ENCODE results near the gene MED1.
"Not testable (repeated sequence)": the region's sequence is repeated elsewhere in the genome, so short reads cannot be mapped to it uniquely, and the experiment has no call there.

Gene MED1

GRCh38 chr17:39450847-39451581, at the start of gene MED1:
Gene MED1 (minus strand): TSS chr17:39451263. CDS start chr17:39451062, 201 bp downstream.
- DNase-seq, result peak; percentile 100

- DNase-seq, result not testable (repeated sequence)
Measured at GRCh38 chr17:39496921-39497320, 45.9 kb upstream of the MED1 start.

DNA sequence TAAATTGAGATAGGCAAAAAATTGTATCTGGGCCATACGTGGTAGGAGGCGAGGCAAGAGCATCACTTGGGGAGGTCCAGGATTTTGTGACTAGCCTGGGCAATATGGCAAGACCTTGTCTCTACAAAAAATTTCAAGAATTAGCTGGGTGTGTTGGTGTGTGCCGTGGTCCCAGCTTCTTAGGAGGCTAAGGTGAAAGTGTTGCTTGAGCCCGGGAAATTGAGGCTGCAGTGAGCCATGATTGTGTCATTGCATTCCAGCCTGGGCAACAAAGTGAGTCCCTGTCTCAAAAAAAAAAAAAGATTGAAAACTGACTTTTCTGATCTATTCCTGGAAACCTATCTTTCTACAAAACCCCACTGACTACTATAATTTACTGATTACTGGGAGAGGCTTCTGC, 36.9 kb upstream of the MED1 start:
- DNase-seq, result no peak

GRCh38 chr17:39487490-39487889, 36.4 kb upstream of the MED1 start:
- DNase-seq, result not testable (repeated sequence)

DNA sequence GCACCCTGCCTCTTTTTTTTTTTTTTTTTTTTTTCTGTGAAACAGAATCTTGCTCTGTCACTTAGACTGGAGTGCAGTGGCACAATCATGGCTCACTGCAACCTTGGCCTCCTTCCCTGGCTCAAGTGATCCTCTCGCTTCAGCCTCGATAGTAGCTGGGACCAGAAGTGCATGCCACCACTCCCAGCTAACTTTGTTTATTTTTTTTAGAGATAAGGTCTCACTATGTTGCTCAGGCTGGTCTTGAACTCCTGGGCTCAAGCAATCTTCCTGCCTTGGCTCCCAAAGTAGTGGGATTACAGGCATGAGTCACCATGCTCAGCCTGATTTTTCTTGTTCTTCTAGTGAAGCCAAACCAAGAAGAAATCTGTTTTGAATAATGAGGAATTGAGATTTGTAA, 35.2 kb upstream of the MED1 start:
- DNase-seq, result no peak

- no peak for DNase-seq
Measured at GRCh38 chr17:39485555-39485954, 34.5 kb upstream of the MED1 start.

DNA sequence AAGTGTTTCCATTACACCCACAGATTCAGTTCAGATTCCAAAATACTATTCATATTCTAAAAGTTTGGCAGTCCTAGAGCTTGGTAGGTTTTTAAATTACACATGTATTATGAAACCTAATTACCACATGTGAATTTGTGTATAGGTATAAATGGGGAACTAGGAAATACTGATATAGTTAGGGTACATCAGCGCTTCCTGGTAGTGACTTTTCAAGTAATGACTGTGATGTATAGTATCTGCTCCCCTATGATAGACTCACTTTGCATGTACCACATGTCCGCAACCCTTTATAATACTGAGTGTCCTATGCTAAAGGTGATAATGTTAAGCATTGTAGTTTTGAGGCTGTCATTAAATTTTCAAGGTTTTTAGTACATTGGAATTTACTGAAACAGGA, 33.1 kb upstream of the MED1 start:
- DNase-seq, result no peak

DNA sequence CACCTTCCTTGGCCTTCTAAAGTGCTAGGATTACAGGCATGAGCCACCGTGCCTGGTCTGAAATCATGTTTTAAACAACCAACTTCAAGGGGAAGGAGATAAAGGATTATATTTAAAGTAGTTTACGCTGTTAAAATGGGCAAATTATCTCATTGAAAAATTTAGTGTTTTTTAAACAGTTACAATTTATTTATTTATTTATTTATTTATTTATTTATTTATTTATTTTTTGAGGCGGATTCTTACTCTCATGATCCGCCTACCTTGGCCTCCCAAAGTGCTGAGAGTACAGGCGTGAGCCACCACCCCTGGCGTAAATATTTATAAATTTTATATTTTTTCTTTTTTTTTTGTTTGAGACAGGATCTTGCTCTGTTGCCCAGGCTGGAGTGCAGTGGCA, 32.4 kb upstream of the MED1 start:
- DNase-seq, result no peak

GRCh38 chr17:39479631-39480030, 28.6 kb upstream of the MED1 start:
- not testable (repeated sequence) for DNase-seq

DNA sequence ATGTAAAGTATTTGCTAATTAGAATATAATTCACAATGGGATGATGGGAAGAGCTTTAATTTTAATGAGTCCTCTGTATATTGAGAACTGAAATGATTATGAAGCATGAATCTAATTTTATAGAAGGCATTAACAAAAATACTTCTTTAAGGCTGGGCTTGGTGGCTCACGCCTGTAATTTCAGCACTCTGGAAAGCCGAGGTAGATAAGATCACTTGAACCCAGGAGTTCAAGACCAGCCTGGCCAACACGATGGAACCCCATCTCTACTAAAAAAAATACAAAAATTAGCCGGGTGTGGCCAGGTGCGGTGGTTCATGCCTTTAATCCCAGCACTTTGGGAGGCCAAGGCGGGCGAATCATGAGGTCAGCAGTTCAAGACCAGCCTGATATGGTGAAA, 22.2 kb upstream of the MED1 start:
- no peak for DNase-seq

- not testable (repeated sequence) for DNase-seq
Measured at GRCh38 chr17:39468610-39469009, 17.5 kb upstream of the MED1 start.

DNA sequence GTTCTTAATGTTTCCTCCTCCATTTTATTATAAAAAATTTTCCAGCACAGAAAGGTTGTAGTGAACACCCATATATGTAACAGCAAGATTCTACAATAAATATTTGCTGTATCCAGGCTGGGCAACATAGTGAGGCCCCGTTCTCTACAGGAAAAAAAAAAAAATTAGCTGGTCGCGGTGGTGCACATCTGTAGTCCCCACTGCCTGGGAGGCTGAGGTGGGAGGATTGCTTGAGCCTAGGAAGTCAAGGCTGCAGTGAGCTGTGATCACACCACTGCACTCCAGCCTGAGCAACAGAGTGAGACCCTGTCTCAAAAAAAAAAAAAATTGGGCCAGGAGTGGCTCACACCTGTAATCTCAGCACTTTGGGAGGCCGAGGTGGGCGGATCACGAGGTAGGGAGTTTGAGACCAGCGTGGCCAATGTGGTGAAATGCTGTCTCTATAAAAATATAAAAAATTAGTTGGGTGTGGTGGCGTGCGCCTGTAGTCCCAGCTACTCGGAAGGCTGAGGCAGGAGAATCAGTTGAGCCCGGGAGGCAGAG, 13.6 kb upstream of the MED1 start:
- not testable (repeated sequence) for DNase-seq

- no peak for DNase-seq
Measured at GRCh38 chr17:39462631-39463375, 11.7 kb upstream of the MED1 start.

- DNase-seq, result no peak
Measured at GRCh38 chr17:39461926-39462569, 11.0 kb upstream of the MED1 start.

DNA sequence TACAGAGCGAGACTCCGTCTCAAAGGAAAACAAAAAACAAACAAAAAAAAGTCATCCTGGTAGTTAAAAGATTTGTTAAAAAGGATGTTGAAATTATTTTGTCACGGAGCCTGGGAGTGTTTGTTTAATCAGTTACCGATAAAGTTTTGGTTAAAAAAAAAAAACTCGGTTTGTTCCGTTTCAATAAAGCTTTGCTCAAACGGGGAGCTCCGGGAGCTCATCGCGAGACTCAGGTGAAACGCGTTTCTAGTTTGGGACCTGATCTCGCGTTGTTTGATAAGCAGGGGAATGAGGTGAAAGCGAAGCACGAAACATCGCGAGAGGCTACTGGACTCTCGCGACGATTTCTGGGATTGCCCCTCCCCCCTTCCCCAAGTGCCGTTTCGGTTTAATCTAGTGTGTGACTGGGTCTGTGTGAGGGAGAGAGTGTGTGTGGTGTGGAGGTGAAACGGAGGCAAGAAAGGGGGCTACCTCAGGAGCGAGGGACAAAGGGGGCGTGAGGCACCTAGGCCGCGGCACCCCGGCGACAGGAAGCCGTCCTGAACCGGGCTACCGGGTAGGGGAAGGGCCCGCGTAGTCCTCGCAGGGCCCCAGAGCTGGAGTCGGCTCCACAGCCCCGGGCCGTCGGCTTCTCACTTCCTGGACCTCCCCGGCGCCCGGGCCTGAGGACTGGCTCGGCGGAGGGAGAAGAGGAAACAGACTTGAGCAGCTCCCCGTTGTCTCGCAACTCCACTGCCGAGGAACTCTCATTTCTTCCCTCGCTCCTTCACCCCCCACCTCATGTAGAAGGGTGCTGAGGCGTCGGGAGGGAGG, 10.3 kb upstream of the MED1 start, which contains the start of gene CDK12:
CDK12 (plus strand) TSS at position 374 of the 813 bp plus-strand sequence. CDS start 586 bp downstream, outside the sequence.
- DNase-seq, result peak; percentile 99

GRCh38 chr17:39455919-39456318, 4.9 kb upstream of the MED1 start:
- no peak for DNase-seq

- DNase-seq, result no peak
Measured at GRCh38 chr17:39450051-39450450, 1.0 kb downstream of the MED1 start.

GRCh38 chr17:39447561-39447960, 3.5 kb downstream of the MED1 start:
- DNase-seq, result no peak

- no peak for DNase-seq
Measured at GRCh38 chr17:39443326-39443725, 7.7 kb downstream of the MED1 start.

DNA sequence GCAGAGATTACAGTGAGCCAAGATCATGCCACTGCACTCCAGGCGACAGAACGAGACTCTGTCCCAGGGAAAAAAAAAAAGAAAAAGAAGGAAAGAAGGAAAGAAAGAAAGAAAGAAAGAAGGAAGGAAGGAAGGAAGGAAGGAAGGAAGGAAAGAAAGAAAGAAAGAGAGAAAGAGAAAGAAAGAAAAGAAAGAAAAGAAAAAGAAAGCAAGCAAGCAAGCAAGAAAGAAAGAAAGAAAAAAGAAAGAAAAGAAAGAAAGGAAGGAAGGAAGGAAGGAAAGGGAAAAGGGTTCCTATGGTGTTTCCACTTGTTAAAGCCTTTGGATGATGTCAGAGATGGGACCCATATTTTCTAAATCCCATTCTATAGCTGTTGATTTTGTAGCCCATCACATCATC, 11.2 kb downstream of the MED1 start:
- not testable (repeated sequence) for DNase-seq

DNA sequence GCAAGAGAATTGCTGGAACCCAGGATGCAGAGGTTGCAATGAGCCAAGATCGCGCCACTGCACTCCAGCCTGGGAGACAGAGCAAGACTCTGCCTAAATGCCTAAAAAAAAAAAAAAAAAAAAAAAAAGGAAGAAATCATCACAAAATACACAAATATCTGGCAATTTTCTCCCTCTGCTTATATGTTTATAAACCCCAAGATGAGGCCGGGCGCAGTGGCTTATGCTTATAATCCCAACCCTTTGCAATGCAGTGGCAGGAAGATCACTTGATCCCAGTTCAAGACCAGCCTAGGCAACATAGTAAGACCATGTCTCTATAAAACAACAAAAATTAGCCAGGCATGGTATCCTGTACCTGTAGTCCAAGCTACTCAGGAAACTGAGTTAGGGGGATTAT, 21.5 kb downstream of the MED1 start:
- no peak for DNase-seq

DNA sequence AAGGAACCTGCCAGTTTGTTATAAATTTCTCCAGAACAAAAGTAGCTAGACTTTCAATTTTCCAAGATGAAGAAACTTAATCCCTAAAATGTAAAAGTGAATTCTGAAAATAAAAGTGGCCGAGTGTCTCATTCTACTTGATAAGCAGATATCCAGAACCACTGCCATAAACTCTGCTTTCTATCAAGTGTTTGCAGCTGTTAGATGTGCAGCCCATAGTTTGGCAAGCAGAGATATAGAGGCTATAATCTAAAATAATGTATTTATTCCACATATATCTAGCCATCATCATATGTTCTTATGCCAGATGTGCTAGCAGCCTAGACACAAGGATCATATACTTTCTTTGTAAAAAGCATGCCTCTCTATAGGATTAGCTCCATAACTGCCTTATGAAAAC, 34.9 kb downstream of the MED1 start:
- no peak for DNase-seq

- no peak for DNase-seq
Measured at GRCh38 chr17:39410279-39410678, 40.8 kb downstream of the MED1 start.

All from NCI-H1694 treated with DMSO at 0.1 percent for 48 hours (cell line).